OCI-LY3 (cell line): ENCODE measurements around the gene AIPL1.

ENCODE experiments used
- CTCF ChIP-seq: fragments of 200-600, 300-600 bp; sonication (generic); IDR thresholded peaks from 2 replicates; pipeline ENCODE4 v1.5.1; 2014; ENCODE audit warnings: antibody characterized with exemption, low read length, low read depth
- EZH2phosphoT487 ChIP-seq: fragments of 200-600 bp; shearing (Covaris generic); IDR thresholded peaks from 2 replicates; pipeline ENCODE4 v1.6.1; 2018; ENCODE audit warnings: antibody characterized with exemption, mixed run types, low read depth

GRCh38 chr17:6467567-6467966 is 32.6 kb upstream of the AIPL1 start:
- no peak for TF ChIP-seq EZH2phosphoT487
- TF ChIP-seq CTCF, result no peak
